Endothelial cell (in vitro differentiated cells): Measurements from ENCODE around the gene ITPKC. TPM values are rescaled to one million over a fixed set of nuclear protein-coding genes. Genes with fewer than 3 reads are reported as not detected.
A peak's percentile ranks its signal among the peaks of the same experiment; 100 is the strongest.
"Not testable (repeated sequence)": the region's sequence is repeated elsewhere in the genome, so short reads cannot be mapped to it uniquely, and the experiment has no call there.

Experiments used
- DNase-seq: peaks from one replicate; pipeline ENCODE4 v3.0.0; 2021; ENCODE audit warnings: low spot score
- H3K27ac Mint-ChIP-seq: one replicate; pipeline ENCODE4 v1.8.0; 2021; ENCODE audit warnings: mixed read lengths, inconsistent platforms; ENCODE audit not compliant: unreplicated experiment
- H3K27me3 Mint-ChIP-seq: one replicate; pipeline ENCODE4 v1.8.0; 2021; ENCODE audit warnings: mild to moderate bottlenecking, moderate library complexity, mixed read lengths, inconsistent platforms; ENCODE audit not compliant: unreplicated experiment
- H3K36me3 Mint-ChIP-seq: one replicate; pipeline ENCODE4 v1.8.0; 2021; ENCODE audit warnings: mild to moderate bottlenecking, low read depth, mixed read lengths, inconsistent platforms; ENCODE audit not compliant: unreplicated experiment
- H3K4me1 Mint-ChIP-seq: one replicate; pipeline ENCODE4 v1.8.0; 2021; ENCODE audit warnings: mild to moderate bottlenecking, mixed read lengths, inconsistent platforms; ENCODE audit not compliant: unreplicated experiment
- H3K4me3 Mint-ChIP-seq: one replicate; pipeline ENCODE4 v1.8.0; 2021; ENCODE audit warnings: mild to moderate bottlenecking, mixed read lengths, inconsistent platforms; ENCODE audit not compliant: unreplicated experiment
- H3K9me3 Mint-ChIP-seq: one replicate; pipeline ENCODE4 v1.8.0; 2021; ENCODE audit warnings: mixed read lengths, inconsistent platforms; ENCODE audit not compliant: unreplicated experiment
- CTCF ChIP-seq: fragments of 200-600 bp; sonication (generic); IDR thresholded peaks from one replicate; pipeline ENCODE4 v1.5.0; 2021; ENCODE audit warnings: antibody characterized with exemption; ENCODE audit not compliant: unreplicated experiment
- total RNA-seq: library from RNA; stranded (reverse); fragmentation: NEBNext Ultra II Directional; extraction: Animal tissue kit (Norgen Biotek cat#: 25700); gene quantifications from one replicate; pipeline ENCODE4 v1.2.1, GENCODE V29; 2021; ENCODE audit not compliant: unreplicated experiment

The ITPKC gene
- total RNA-seq, 1 donor from 2014 or later: 12.1 TPM

DNA sequence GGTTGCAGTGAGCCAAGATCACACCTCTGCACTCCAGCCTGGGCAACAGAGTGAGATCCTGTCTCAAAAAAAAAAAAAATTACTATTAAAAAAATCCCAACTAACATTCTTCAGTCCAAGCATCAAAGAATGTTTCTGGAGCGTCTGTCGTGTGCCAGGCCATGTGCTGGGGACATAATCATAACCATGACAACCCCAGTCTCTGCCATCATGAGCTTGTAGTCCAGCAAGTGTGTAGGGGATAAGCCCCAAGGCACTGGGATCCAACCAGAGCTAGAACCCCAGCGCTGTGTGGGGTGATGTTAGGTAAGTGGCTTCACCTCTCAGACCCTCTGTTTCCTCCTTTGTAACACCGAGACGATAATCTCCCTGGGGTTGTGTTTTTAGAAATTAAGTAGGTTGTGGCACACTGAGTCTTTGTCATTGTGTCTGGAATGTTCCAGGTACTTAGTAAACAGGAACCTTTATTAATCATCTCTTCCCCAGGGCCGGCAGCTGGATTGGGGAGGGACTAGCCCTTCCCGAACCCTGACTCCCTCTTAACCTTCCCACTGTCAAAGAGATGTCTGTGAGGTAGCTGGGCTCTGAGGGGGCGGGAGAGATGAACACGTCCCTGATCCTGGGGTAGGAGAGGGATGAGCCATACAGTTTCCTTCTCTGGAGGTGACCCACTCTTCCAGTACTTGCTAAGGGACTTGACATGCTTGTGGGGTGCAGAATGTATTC lies 5.2 kb downstream of the ITPKC start:
- peaks cover 5% of the 10 kb centered on the region for H3K27me3 Mint-ChIP-seq
- H3K36me3 Mint-ChIP-seq: peaks cover 25% of the 10 kb centered on the region
- H3K9me3 Mint-ChIP-seq: no peaks in the 10 kb centered on the region
- peaks cover 11% of the 10 kb centered on the region for H3K4me1 Mint-ChIP-seq
- no peak for TF ChIP-seq CTCF
- peak overlapping the region; percentile 13 for H3K27ac Mint-ChIP-seq
- no peak for DNase-seq
- peak overlapping the region; percentile 31 for H3K4me3 Mint-ChIP-seq

DNA sequence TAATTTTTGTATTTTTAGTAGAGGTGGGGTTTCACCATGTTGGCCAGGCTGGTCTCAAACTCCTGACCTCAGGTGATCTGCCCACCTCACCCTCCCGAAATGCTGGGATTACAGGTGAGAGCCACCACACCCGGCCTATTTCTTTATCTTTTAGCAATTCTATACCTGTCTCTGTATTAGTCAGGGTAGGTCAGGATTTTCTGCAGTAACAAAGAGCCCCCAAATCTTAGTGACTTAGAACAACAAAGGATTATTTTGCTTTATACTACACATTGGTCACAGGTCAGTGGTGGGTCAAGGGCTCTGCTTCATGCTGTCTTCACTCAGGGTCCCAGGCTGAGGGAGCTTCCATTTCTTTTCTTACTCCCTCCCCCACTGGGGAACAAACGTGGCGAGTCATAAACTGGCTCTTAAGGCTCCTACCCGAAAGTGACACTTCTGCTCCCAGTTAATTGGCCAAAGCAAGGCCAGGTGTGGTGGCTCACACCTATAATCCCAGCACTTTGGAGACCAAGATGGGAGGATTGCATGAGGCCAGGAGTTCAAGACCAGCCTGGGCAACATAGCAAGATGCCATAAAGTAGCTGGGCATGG lies 6.8 kb downstream of the ITPKC start:
- peaks cover 31% of the 10 kb centered on the region for H3K36me3 Mint-ChIP-seq
- H3K27ac Mint-ChIP-seq: no peak overlapping the region
- H3K27me3 Mint-ChIP-seq: peaks cover 2% of the 10 kb centered on the region
- peak overlapping the region; percentile 42 for H3K4me3 Mint-ChIP-seq
- H3K9me3 Mint-ChIP-seq: no peaks in the 10 kb centered on the region
- H3K4me1 Mint-ChIP-seq: peaks cover 6% of the 10 kb centered on the region
- TF ChIP-seq CTCF: no peak
- no peak for DNase-seq

- no peak overlapping the region for H3K27ac Mint-ChIP-seq
- H3K4me3 Mint-ChIP-seq: peak overlapping the region; percentile 25
- H3K36me3 Mint-ChIP-seq: peaks cover 31% of the 10 kb centered on the region
- no peak for DNase-seq
- TF ChIP-seq CTCF: no peak
- H3K9me3 Mint-ChIP-seq: no peaks in the 10 kb centered on the region
- no peaks in the 10 kb centered on the region for H3K27me3 Mint-ChIP-seq
- H3K4me1 Mint-ChIP-seq: peaks cover 6% of the 10 kb centered on the region
These were observed 7.4 kb downstream of the ITPKC start for GRCh38 chr19:40724315-40724714.

GRCh38 chr19:40724855-40725254 lies 7.9 kb downstream of the ITPKC start:
- Mint-ChIP-seq H3K27ac (no peak overlapping the region), H3K4me3 (no peak overlapping the region), H3K36me3 (peaks cover 31% of the 10 kb centered on the region), H3K9me3 (no peaks in the 10 kb centered on the region), H3K4me1 (peaks cover 6% of the 10 kb centered on the region), H3K27me3 (no peaks in the 10 kb centered on the region)
- TF ChIP-seq CTCF: no peak
- DNase-seq: no peak

GRCh38 chr19:40726279-40726678 lies 9.4 kb downstream of the ITPKC start:
- Mint-ChIP-seq H3K9me3 (no peaks in the 10 kb centered on the region), H3K36me3 (peaks cover 29% of the 10 kb centered on the region)

DNA sequence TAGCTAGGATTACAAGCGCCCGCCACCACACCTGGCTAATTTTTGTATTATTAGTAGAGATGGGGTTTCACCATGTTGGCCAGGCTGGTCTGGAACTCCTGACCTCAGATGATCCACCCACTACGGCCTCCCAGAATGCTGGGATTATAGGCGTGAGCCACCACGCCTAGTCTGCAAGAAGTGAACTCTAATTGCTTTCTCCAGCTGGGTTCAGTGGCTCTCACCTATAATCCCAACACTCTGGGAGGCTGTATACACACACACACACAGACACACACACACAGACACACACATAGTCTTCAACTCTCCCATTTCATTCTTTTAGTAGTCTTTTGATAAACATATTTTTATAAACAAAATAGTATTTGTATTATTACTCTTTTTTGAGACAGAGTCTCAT lies 13.2 kb downstream of the ITPKC start:
- DNase-seq, H3K4me3 Mint-ChIP-seq, H3K27ac Mint-ChIP-seq, H3K27me3 Mint-ChIP-seq, H3K9me3 Mint-ChIP-seq, H3K4me1 Mint-ChIP-seq: not testable (repeated sequence)
- peaks cover 37% of the 10 kb centered on the region for H3K36me3 Mint-ChIP-seq

More at GRCh38 chr19:40726279-40726678, 9.4 kb downstream of the ITPKC start:
- Mint-ChIP-seq H3K4me1 (no peaks in the 10 kb centered on the region), H3K4me3 (no peak overlapping the region), H3K27ac (no peak overlapping the region), H3K27me3 (no peaks in the 10 kb centered on the region)
- TF ChIP-seq CTCF: no peak
- DNase-seq: no peak

DNA sequence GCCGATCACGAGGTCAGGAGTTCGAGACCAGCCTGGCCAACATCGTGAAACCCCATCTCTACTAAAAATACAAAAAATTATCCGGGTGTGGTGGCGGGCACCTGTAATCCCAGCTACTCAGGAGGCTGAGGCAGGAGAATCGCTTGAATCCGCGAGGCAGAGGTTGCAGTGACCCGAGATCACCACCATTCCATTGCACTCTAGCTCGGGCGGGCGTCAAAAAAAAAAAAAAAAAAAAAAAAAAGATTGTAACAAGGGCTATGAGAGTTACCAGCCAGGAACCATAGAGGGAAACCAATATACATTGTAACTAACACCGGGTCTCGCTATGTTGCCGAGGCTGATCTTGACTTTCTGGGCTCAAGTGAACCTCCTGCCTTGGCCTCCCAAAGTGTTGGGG lies 15.4 kb downstream of the ITPKC start:
- H3K4me3 Mint-ChIP-seq, H3K27ac Mint-ChIP-seq, H3K9me3 Mint-ChIP-seq, H3K27me3 Mint-ChIP-seq, H3K4me1 Mint-ChIP-seq, DNase-seq: not testable (repeated sequence)
- peaks cover 39% of the 10 kb centered on the region for H3K36me3 Mint-ChIP-seq
